ENCODE results near the gene TM6SF1. TPM values are rescaled to one million over a fixed set of nuclear protein-coding genes. Genes with fewer than 3 reads are reported as not detected.

TM6SF1 gene
- total and polyA plus RNA-seq, 9 of the 15 experiments (the other 6 are each of a cell fraction or from before 2014, with no cell fraction given) = 1.0 to 5.6 (median 3.5) TPM

GRCh38 chr15:83092309-83092976, 15.0 kb upstream of the TM6SF1 start (continued):
- TF ChIP-seq ZBTB40 (IDR thresholded peaks at IDR 0.05) = peak; percentile 24
- TF ChIP-seq ZBTB40 (CRISPR knock-in tag; IDR thresholded peaks at IDR 0.05) = no peak
- no peak for TF ChIP-seq RAD51 (IDR thresholded peaks at IDR 0.05; ENCODE audit: borderline replicate concordance, low read depth)
- TF ChIP-seq TBL1XR1 (IDR thresholded peaks at IDR 0.05; ENCODE audit: low read length in 2 of 2) = peak; percentile 88 to 91
- no peak for TF ChIP-seq MTF1 (CRISPR knock-in tag; IDR thresholded peaks at IDR 0.05; ENCODE audit: borderline replicate concordance)
- no peak for TF ChIP-seq RERE (CRISPR knock-in tag; IDR thresholded peaks at IDR 0.05; ENCODE audit: borderline replicate concordance)
- no peak for TF ChIP-seq CBX1 (IDR thresholded peaks at IDR 0.05; ENCODE audit: low read depth)
- peak; percentile 59 to 63 for TF ChIP-seq NRF1 (conservative IDR thresholded peaks at IDR 0.05 in 1 of 2, IDR thresholded peaks at IDR 0.05 in 1 of 2)
- TF ChIP-seq CAMTA2 (CRISPR knock-in tag; conservative IDR thresholded peaks at IDR 0.05) = no peak
- TF ChIP-seq C11orf30 (IDR thresholded peaks at IDR 0.05; ENCODE audit: low read depth) = peak; percentile 53; the same call in 1 of the 2 replicates
- TF ChIP-seq RBM34 (IDR thresholded peaks at IDR 0.05; ENCODE audit: borderline replicate concordance, insufficient read depth, low read length) = no peak
- peak; percentile 32 for TF ChIP-seq MEIS2 (IDR thresholded peaks at IDR 0.05; ENCODE audit: partially characterized antibody)

Measured in K562 (cell line).